Measurements from ENCODE around the gene MYH9.

MYH9 gene

GRCh38 chr22:36306227-36306626, 81.5 kb downstream of the MYH9 start:
- Histone ChIP-seq H3K4me2 (no peak overlapping the region), H3K27me3 (no peaks in the 10 kb centered on the region), H3K4me1 (peaks cover 21% of the 10 kb centered on the region), H4K20me1 (peaks cover 97% of the 10 kb centered on the region), H3K9ac (no peak overlapping the region), H3K36me3 (peaks cover 100% of the 10 kb centered on the region), H3K27ac (0 out of 2 replicates have a peak overlapping the region, but pooled peaks have one; percentile 13), H3K9me3 (no peaks in the 10 kb centered on the region), H3K4me3 (no peak overlapping the region)
- TF ChIP-seq Cebpa-rat (IDR thresholded peaks at IDR 0.05) = no peak

DNA sequence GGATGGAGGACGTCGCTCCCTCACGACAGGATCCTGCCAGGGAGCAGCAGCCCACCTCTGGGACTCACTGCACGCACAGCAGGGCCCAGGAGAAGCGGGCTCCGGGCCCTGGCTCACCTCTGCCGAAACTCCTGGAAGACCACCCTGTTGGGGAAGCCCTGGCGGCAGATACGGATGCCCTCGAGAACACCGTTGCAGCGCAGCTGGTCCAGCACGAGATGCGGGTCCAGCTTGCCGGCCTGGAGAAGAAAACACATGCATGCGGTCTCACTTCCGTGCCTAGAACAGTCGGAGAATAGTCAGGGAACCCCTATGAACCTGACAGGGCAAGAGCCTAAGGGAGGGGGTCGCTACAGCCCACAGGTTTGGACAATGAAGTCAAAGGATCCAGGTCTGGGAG, 82.0 kb downstream of the MYH9 start:
- H3K4me2 ChIP-seq = no peak overlapping the region
- H3K36me3 ChIP-seq = peaks cover 100% of the 10 kb centered on the region
- no peak overlapping the region for H3K9ac ChIP-seq
- H3K9me3 ChIP-seq = no peaks in the 10 kb centered on the region
- TF ChIP-seq Cebpa-rat (IDR thresholded peaks at IDR 0.05) = no peak
- H4K20me1 ChIP-seq = peaks cover 97% of the 10 kb centered on the region
- 0 out of 2 replicates have a peak overlapping the region, but pooled peaks have one; percentile 13 for H3K27ac ChIP-seq
- peaks cover 25% of the 10 kb centered on the region for H3K4me1 ChIP-seq
- no peaks in the 10 kb centered on the region for H3K27me3 ChIP-seq
- no peak overlapping the region for H3K4me3 ChIP-seq

DNA sequence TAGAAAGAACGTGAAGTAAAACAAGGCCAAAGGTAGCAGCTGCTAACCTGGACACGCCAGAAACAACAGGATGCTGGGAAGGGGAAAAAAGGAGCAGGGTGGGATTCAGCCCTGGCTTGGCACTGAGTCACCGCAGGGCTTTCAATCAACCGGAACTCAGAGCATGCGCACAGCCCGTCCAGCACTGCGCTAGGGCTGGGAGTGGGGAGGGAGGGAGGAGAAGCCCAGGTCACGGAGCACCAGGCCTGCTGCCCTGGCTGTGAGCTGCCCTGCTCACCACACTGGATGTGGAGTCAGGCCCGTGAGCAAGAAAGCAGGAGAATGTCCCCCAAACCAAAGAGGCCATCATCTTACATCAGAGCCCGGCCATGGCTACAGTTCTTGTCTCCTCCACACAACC, 83.3 kb downstream of the MYH9 start:
- H3K9ac ChIP-seq = no peak overlapping the region
- H4K20me1 ChIP-seq = peaks cover 100% of the 10 kb centered on the region
- H3K27ac ChIP-seq = 0 out of 2 replicates have a peak overlapping the region, but pooled peaks have one; percentile 22
- H3K36me3 ChIP-seq = peaks cover 100% of the 10 kb centered on the region
- peaks cover 39% of the 10 kb centered on the region for H3K4me1 ChIP-seq
- no peaks in the 10 kb centered on the region for H3K9me3 ChIP-seq
- H3K4me3 ChIP-seq = no peak overlapping the region
- no peak overlapping the region for H3K4me2 ChIP-seq
- TF ChIP-seq Cebpa-rat (IDR thresholded peaks at IDR 0.05) = no peak
- no peaks in the 10 kb centered on the region for H3K27me3 ChIP-seq

- Histone ChIP-seq H3K27me3 (no peaks in the 10 kb centered on the region), H3K9ac (no peak overlapping the region), H3K27ac (no peak overlapping the region), H3K36me3 (peaks cover 100% of the 10 kb centered on the region), H3K9me3 (no peaks in the 10 kb centered on the region), H4K20me1 (peaks cover 100% of the 10 kb centered on the region), H3K4me3 (no peak overlapping the region), H3K4me1 (peaks cover 44% of the 10 kb centered on the region), H3K4me2 (no peak overlapping the region)
- TF ChIP-seq Cebpa-rat (IDR thresholded peaks at IDR 0.05) = no peak
Measured at GRCh38 chr22:36303874-36304273, 83.9 kb downstream of the MYH9 start.

- Histone ChIP-seq H3K4me3 (no peak overlapping the region), H3K9me3 (no peaks in the 10 kb centered on the region)
Measured at GRCh38 chr22:36303115-36303467, 84.7 kb downstream of the MYH9 start.

DNA sequence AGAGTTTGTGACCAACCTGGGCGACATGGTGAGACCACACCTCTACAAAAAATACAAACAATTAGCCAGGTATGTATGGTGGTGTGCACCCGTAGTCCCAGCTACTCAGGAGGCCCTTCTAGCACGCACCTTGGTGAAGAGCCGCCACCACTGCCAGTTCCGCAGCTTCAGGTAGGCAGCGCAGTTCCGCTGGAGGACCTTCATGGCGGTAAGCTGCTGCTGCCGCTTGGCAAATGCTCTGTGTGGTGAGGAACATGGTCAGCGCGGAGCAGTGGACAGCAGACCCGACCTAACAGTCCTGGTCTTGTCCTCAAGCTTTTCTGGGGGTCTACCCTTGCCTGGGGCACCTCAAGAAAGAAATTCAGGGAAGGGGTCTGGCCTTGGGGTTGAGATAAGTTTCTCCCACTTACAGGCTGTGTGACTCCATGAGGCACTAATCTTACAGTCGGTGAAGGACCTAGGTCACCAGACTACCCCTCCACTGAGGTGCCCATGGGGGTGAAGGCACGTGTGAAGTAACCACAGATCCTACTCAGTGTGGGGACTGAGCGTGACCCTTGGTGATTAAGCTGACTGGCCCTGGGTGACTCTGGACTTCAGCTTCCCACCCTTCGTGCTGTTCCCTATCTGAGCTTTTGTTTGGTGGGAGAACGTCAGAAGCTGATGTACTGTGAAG, 85.2 kb downstream of the MYH9 start:
- Histone ChIP-seq H3K36me3 (peaks cover 100% of the 10 kb centered on the region), H3K4me2 (peak overlapping the region; percentile 80; the same call in 1 of the 2 replicates), H4K20me1 (peaks cover 100% of the 10 kb centered on the region), H3K4me1 (peaks cover 49% of the 10 kb centered on the region), H3K9me3 (no peaks in the 10 kb centered on the region), H3K9ac (no peak overlapping the region), H3K27ac (0 out of 2 replicates have a peak overlapping the region, but pooled peaks have one; percentile 31), H3K4me3 (no peak overlapping the region), H3K27me3 (no peaks in the 10 kb centered on the region)
- no peak for TF ChIP-seq Cebpa-rat (IDR thresholded peaks at IDR 0.05)

More at GRCh38 chr22:36303115-36303467, 84.7 kb downstream of the MYH9 start:
- Histone ChIP-seq H4K20me1 (peaks cover 100% of the 10 kb centered on the region), H3K27ac (no peak overlapping the region), H3K4me1 (peaks cover 49% of the 10 kb centered on the region), H3K9ac (no peak overlapping the region), H3K4me2 (no peak overlapping the region; the same call in 1 of the 2 replicates), H3K36me3 (peaks cover 100% of the 10 kb centered on the region), H3K27me3 (no peaks in the 10 kb centered on the region)
- TF ChIP-seq Cebpa-rat (IDR thresholded peaks at IDR 0.05) = no peak

DNA sequence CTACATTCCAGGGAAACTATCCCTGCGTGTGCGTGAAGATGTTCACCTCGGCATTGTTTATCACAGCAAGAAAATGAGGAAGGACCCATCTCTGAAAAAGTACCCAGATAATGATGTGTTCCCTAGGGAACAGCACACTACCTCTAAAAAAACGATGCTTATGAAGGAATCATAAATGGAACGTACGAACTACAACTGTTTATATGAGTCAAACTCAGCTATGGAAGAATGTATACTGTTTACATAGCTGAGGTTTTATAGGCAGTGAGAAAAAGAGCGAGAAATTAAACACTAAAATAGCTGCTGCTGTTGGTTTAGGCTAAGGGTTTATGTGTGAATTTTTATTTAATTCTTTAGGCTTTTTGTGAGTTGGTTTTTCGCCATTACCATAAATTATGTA, 85.9 kb downstream of the MYH9 start:
- Histone ChIP-seq H3K4me2 (peak overlapping the region; percentile 80), H3K9ac (no peak overlapping the region), H3K27ac (no peak overlapping the region), H3K36me3 (peaks cover 100% of the 10 kb centered on the region), H4K20me1 (peaks cover 98% of the 10 kb centered on the region), H3K4me3 (no peak overlapping the region), H3K9me3 (peaks cover 1% of the 10 kb centered on the region; the same call in 1 of the 2 replicates), H3K4me1 (peaks cover 49% of the 10 kb centered on the region), H3K27me3 (no peaks in the 10 kb centered on the region)
- no peak for TF ChIP-seq Cebpa-rat (IDR thresholded peaks at IDR 0.05)

GRCh38 chr22:36301384-36301828, 86.4 kb downstream of the MYH9 start:
- no peak overlapping the region for H3K9ac ChIP-seq
- H4K20me1 ChIP-seq = peaks cover 97% of the 10 kb centered on the region
- H3K4me1 ChIP-seq = peaks cover 49% of the 10 kb centered on the region
- no peak overlapping the region for H3K4me3 ChIP-seq
- H3K36me3 ChIP-seq = peaks cover 100% of the 10 kb centered on the region
- no peak for TF ChIP-seq Cebpa-rat (IDR thresholded peaks at IDR 0.05)
- H3K4me2 ChIP-seq = peak overlapping the region; percentile 80
- no peaks in the 10 kb centered on the region for H3K27me3 ChIP-seq
- no peak overlapping the region for H3K27ac ChIP-seq
- peaks cover 5% of the 10 kb centered on the region; the same call in 1 of the 2 replicates for H3K9me3 ChIP-seq

DNA sequence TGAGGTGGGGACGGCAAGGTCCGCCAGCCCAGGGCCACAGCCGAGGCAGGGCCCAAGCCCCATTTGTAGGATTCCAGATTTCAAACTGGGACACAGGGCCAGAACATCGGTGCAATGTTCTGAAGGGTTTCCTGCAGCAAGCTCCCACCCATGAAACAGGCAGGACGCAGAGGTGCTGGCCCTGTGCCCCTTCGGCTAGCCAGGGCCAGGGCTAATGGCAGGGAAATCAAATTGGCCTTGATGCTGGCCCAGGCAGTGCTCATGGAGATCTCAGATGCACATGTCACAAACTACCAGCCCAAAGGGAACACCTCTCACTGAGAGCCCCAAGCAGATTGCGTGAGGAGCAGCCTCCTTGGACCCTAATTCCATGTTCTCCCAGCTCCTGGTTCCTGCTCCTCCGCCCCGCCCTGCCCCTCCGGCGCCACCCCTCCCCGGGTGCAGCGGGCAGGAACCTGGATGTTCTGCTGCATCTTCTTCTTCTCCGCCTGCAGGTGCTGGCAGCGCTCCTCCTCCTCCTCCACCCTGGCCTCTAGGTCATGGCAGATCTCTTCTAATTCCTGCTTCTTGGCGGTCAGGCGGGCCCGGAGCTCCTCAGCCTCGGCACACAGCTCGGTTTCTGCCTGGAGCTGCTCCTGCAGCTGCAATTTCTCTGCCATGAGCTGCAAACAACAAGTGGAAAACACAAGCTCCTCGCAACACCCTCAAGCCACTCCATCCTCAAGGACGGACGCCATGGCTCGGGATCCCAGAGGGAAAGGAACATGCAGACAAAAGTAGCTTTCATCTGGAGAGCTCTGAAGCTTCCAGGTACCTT, 87.2 kb downstream of the MYH9 start:
- peak overlapping the region; percentile 67 for H3K27ac ChIP-seq
- peak overlapping the region; percentile 80 for H3K4me2 ChIP-seq
- H3K9me3 ChIP-seq = peaks cover 11% of the 10 kb centered on the region
- H3K27me3 ChIP-seq = no peaks in the 10 kb centered on the region
- no peak for TF ChIP-seq Cebpa-rat (IDR thresholded peaks at IDR 0.05)
- H4K20me1 ChIP-seq = peaks cover 89% of the 10 kb centered on the region
- peak overlapping the region; percentile 42 for H3K4me3 ChIP-seq
- peak overlapping the region; percentile 54 for H3K9ac ChIP-seq
- H3K4me1 ChIP-seq = peaks cover 49% of the 10 kb centered on the region
- peaks cover 100% of the 10 kb centered on the region for H3K36me3 ChIP-seq

- peaks cover 49% of the 10 kb centered on the region for H3K4me1 ChIP-seq
- peak overlapping the region; percentile 67 for H3K27ac ChIP-seq
- peaks cover 86% of the 10 kb centered on the region for H4K20me1 ChIP-seq
- H3K4me2 ChIP-seq = peak overlapping the region; percentile 80
- peaks cover 100% of the 10 kb centered on the region for H3K36me3 ChIP-seq
- H3K9ac ChIP-seq = peak overlapping the region; percentile 54
- TF ChIP-seq Cebpa-rat (IDR thresholded peaks at IDR 0.05) = no peak
- H3K4me3 ChIP-seq = peak overlapping the region; percentile 42
- peaks cover 18% of the 10 kb centered on the region for H3K9me3 ChIP-seq
- H3K27me3 ChIP-seq = no peaks in the 10 kb centered on the region
Measured at GRCh38 chr22:36299911-36300310, 87.9 kb downstream of the MYH9 start.
